Inflammatory macrophage (primary cell): ENCODE data around the gene RSBN1L.
"Not testable (repeated sequence)": the region's sequence is repeated elsewhere in the genome, so short reads cannot be mapped to it uniquely, and the experiment has no call there.

Experiments
- DNase-seq, 2 donors: peaks; one replicate each; pipeline ENCODE4 v3.0.0-alpha.2; 2020 to 2022
- total RNA-seq, 18 experiments: gene quantifications; one replicate each; lab custom pipeline; 2026; ENCODE audit warnings: mixed read lengths in 6 of 18, inconsistent platforms in 2 of 18; lab: John Stamatoyannopoulos, UW

Gene RSBN1L
- total RNA-seq, result 17.1 to 56.1 (median 40.7) reads per million in 18 experiments

GRCh38 chr7:77696057-77696642 lies at the start of gene RSBN1L:
Gene RSBN1L (plus strand): TSS chr7:77696459. CDS start chr7:77696470, 11 bp downstream.
- DNase-seq, result peak; percentile 97 to 99

- no peak for DNase-seq
Observed at GRCh38 chr7:77648742-77649338, 47.4 kb upstream of the RSBN1L start.

GRCh38 chr7:77649716-77650349 lies 46.4 kb upstream of the RSBN1L start:
- DNase-seq, result no peak

GRCh38 chr7:77651575-77652162 lies 44.6 kb upstream of the RSBN1L start:
- DNase-seq, result peak; percentile 15 to 41

- DNase-seq, result not testable (repeated sequence)
Observed at GRCh38 chr7:77652826-77653225, 43.4 kb upstream of the RSBN1L start.

- DNase-seq, result no peak
Observed at GRCh38 chr7:77653572-77653971, 42.7 kb upstream of the RSBN1L start.

- DNase-seq, result no peak
Observed at GRCh38 chr7:77655356-77655755, 40.9 kb upstream of the RSBN1L start.

- no peak for DNase-seq
Observed at GRCh38 chr7:77655836-77656455, 40.3 kb upstream of the RSBN1L start.

GRCh38 chr7:77657427-77658224 lies 38.6 kb upstream of the RSBN1L start:
- peak; percentile 38 to 79 for DNase-seq

- DNase-seq, result no peak
Observed at GRCh38 chr7:77658928-77659327, 37.3 kb upstream of the RSBN1L start.

GRCh38 chr7:77661816-77662215 lies 34.4 kb upstream of the RSBN1L start:
- peak in 1 of 2 donors; percentile 40 for DNase-seq

- DNase-seq, result no peak
Observed at GRCh38 chr7:77662869-77663268, 33.4 kb upstream of the RSBN1L start.

- no peak for DNase-seq
Observed at GRCh38 chr7:77664715-77665114, 31.5 kb upstream of the RSBN1L start.

- DNase-seq, result no peak
Observed at GRCh38 chr7:77665161-77665560, 31.1 kb upstream of the RSBN1L start.

GRCh38 chr7:77667459-77668086 lies 28.7 kb upstream of the RSBN1L start:
- no peak for DNase-seq

- DNase-seq, result no peak
Observed at GRCh38 chr7:77674878-77675277, 21.4 kb upstream of the RSBN1L start.

- no peak for DNase-seq
Observed at GRCh38 chr7:77679608-77680007, 16.7 kb upstream of the RSBN1L start.

- DNase-seq, result no peak
Observed at GRCh38 chr7:77680266-77680665, 16.0 kb upstream of the RSBN1L start.

GRCh38 chr7:77684030-77684429 lies 12.2 kb upstream of the RSBN1L start:
- DNase-seq, result no peak

GRCh38 chr7:77685233-77685632 lies 11.0 kb upstream of the RSBN1L start:
- DNase-seq, result peak; percentile 34 to 57

GRCh38 chr7:77687100-77687746 lies 9.0 kb upstream of the RSBN1L start:
- DNase-seq, result no peak
